Smooth muscle cell (in vitro differentiated cells): ENCODE results near the gene DNAJC5G. TPM values are rescaled to one million over a fixed set of nuclear protein-coding genes. Genes with fewer than 3 reads are reported as not detected.

Experiments used
- DNase-seq: peaks from one replicate; lab custom pipeline; 2025; ENCODE audit not compliant: unreplicated experiment; lab: John Stamatoyannopoulos, UW
- H2AFZ ChIP-seq: fragments of 200-600 bp; sonication (generic); 2 replicates; pipeline ENCODE4 v1.6.0; 2016; ENCODE audit warnings: antibody characterized with exemption, low read depth, mild to moderate bottlenecking
- H3F3A ChIP-seq: fragments of 200-600 bp; sonication (generic); 2 replicates; pipeline ENCODE4 v1.6.0; 2017; ENCODE audit warnings: antibody characterized with exemption, low read depth
- H3K27ac ChIP-seq: fragments of 200-600 bp; sonication (generic); 2 replicates; pipeline ENCODE4 v1.5.1; 2016; ENCODE audit warnings: low read depth, mild to moderate bottlenecking
- H3K27me3 ChIP-seq: fragments of 200-600 bp; sonication (generic); 2 replicates; pipeline ENCODE4 v1.6.1; 2016; ENCODE audit warnings: low read depth, mild to moderate bottlenecking
- H3K36me3 ChIP-seq: fragments of 200-600 bp; sonication (generic); 2 replicates; pipeline ENCODE4 v1.5.1; 2016; ENCODE audit warnings: low read depth
- H3K4me1 ChIP-seq: fragments of 200-600 bp; sonication (generic); 2 replicates; pipeline ENCODE4 v1.5.1; 2016; ENCODE audit warnings: low read depth
- H3K4me2 ChIP-seq: fragments of 200-600 bp; sonication (generic); 2 replicates; pipeline ENCODE4 v1.6.0; 2016; ENCODE audit warnings: mild to moderate bottlenecking
- H3K4me3 ChIP-seq: fragments of 200-600 bp; sonication (generic); 2 replicates; pipeline ENCODE4 v1.5.1; 2016; ENCODE audit warnings: mild to moderate bottlenecking
- H3K79me2 ChIP-seq: fragments of 200-600 bp; sonication (generic); 2 replicates; pipeline ENCODE4 v1.6.0; 2016; ENCODE audit warnings: low read depth, mild to moderate bottlenecking
- H3K9ac ChIP-seq: fragments of 200-600 bp; sonication (generic); 2 replicates; pipeline ENCODE4 v1.6.0; 2016; ENCODE audit warnings: low read depth
- H3K9me3 ChIP-seq: fragments of 200-600 bp; sonication (generic); replicated peaks from 2 replicates; pipeline ENCODE4 v1.5.1; 2016; ENCODE audit warnings: low read depth
- H4K20me1 ChIP-seq: fragments of 200-600 bp; sonication (generic); 2 replicates; pipeline ENCODE4 v1.6.0; 2016; ENCODE audit warnings: low read depth
- CTCF ChIP-seq: fragments of 200-600 bp; sonication (generic); IDR thresholded peaks from 2 replicates; pipeline ENCODE4 v1.5.1; 2017; ENCODE audit warnings: borderline replicate concordance, mild to moderate bottlenecking, antibody characterized with exemption; ENCODE audit not compliant: insufficient read depth, poor library complexity, severe bottlenecking
- WGBS: methylation state at CpG from one replicate; pipeline ENCODE4 v1.1.7; 2016; ENCODE audit warnings: low lambda C conversion rate; 5-methylcytosine and 5-hydroxymethylcytosine counted together
- polyA plus RNA-seq: library from polyadenylated mRNA; unstranded; fragments of >200 nt; fragmentation: Nextera tagmentation; extraction: Ambion mirVana; gene quantifications from 2 replicates; pipeline ENCODE4 v1.2.1, GENCODE V29; 2016
- total RNA-seq: library from RNA; depleted of rRNA; stranded (reverse); fragments of >200 nt; gene quantifications from 2 replicates; pipeline ENCODE4 v1.2.3, GENCODE V29; 2014

The DNAJC5G gene
- total and polyA plus RNA-seq, 2 experiments from 2014 or later = not detected

GRCh38 chr2:27249891-27250651 is 25.2 kb upstream of the DNAJC5G start:
- Histone ChIP-seq H3K4me1 (no peaks in the 10 kb centered on the region), H3K27ac (no peak overlapping the region), H3F3A (no peaks in the 10 kb centered on the region), H3K4me3 (no peak overlapping the region), H3K36me3 (no peaks in the 10 kb centered on the region), H3K9ac (no peak overlapping the region), H3K27me3 (peaks cover 14% of the 10 kb centered on the region), H3K9me3 (no peaks in the 10 kb centered on the region), H2AFZ (no peak overlapping the region), H3K4me2 (no peak overlapping the region), H4K20me1 (no peaks in the 10 kb centered on the region), H3K79me2 (no peaks in the 10 kb centered on the region)
- peak; percentile 56 for TF ChIP-seq CTCF
- DNase-seq = no peak
- WGBS = 19% methylated on average over 22 of the region's 22 CpGs

- H3K4me3 ChIP-seq = no peak overlapping the region
- no peak overlapping the region for H2AFZ ChIP-seq
- no peaks in the 10 kb centered on the region for H4K20me1 ChIP-seq
- TF ChIP-seq CTCF = no peak
- DNase-seq = no peak
- no peak overlapping the region for H3K4me2 ChIP-seq
- no peaks in the 10 kb centered on the region for H3K36me3 ChIP-seq
- no peaks in the 10 kb centered on the region for H3K79me2 ChIP-seq
- H3K27ac ChIP-seq = no peak overlapping the region
- H3K9ac ChIP-seq = no peak overlapping the region
- H3K9me3 ChIP-seq = no peaks in the 10 kb centered on the region
- no peaks in the 10 kb centered on the region for H3F3A ChIP-seq
- no peaks in the 10 kb centered on the region for H3K4me1 ChIP-seq
- peaks cover 20% of the 10 kb centered on the region for H3K27me3 ChIP-seq
- WGBS = 69% methylated on average over 12 of the region's 13 CpGs
Observed at GRCh38 chr2:27250652-27251379, 24.4 kb upstream of the DNAJC5G start.

- no peak for TF ChIP-seq CTCF
Observed at GRCh38 chr2:27251766-27252165, 23.5 kb upstream of the DNAJC5G start.

More at GRCh38 chr2:27251766-27252165, 23.5 kb upstream of the DNAJC5G start:
- no peaks in the 10 kb centered on the region for H3K4me1 ChIP-seq
- H3K27me3 ChIP-seq = peaks cover 30% of the 10 kb centered on the region
- 86% methylated on average over 13 of the region's 13 CpGs for WGBS
- no peak overlapping the region for H3K9ac ChIP-seq
- no peak overlapping the region for H3K27ac ChIP-seq
- H2AFZ ChIP-seq = no peak overlapping the region
- no peak overlapping the region for H3K4me3 ChIP-seq
- H3F3A ChIP-seq = no peaks in the 10 kb centered on the region
- no peaks in the 10 kb centered on the region for H3K79me2 ChIP-seq
- DNase-seq = no peak
- no peak overlapping the region for H3K4me2 ChIP-seq
- no peaks in the 10 kb centered on the region for H4K20me1 ChIP-seq
- H3K9me3 ChIP-seq = no peaks in the 10 kb centered on the region
- H3K36me3 ChIP-seq = no peaks in the 10 kb centered on the region
